ENCODE results near the gene ISYNA1.

ISYNA1 gene

GRCh38 chr19:18442941-18443340 lies 5.0 kb upstream of the ISYNA1 start:
- no peak for DNase-seq

GRCh38 chr19:18441804-18442788 lies 4.2 kb upstream of the ISYNA1 start:
- DNase-seq: peak; percentile 64 to 72

DNA sequence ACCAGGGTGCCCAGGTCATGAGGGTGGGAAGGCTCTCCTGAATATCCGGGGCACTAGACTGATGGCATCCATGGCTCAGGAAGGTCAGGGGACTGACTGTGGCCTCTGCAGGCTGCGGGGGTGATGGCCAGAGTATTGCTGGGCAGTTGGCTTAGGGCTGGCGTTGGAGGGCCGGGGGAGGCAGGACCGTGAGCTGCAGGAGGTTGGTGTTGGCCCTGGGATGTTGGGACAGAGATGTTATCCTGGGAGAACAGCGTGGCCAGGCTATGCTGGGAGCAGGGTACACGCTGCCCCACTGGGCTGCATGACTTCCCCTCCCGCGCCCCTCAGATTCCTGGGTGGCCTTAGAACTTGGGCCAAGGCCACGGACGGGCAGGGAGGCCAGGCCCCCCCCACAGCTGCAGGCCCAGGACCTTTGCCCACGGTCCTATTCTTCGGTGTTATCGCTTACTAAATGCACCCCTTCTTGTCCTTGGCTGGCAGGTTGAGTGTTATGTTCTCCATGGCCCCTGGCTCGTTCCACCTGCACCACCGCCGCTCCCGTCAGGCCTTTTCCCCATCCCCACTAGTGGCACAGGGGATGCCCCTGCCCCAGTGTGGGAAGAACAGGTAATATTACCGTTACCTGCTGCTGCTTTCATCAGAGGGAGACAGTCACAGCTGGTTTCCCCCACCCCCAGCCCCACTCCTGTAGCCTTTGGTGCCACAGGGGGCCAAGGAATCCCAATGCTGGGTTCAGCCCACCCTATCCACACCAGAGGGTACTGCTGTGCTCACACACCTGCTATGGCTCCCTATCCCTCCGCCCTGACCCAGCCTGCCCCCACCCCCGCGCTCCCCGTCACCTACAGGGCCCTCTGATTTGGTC lies 3.2 kb upstream of the ISYNA1 start:
- DNase-seq: no peak

DNA sequence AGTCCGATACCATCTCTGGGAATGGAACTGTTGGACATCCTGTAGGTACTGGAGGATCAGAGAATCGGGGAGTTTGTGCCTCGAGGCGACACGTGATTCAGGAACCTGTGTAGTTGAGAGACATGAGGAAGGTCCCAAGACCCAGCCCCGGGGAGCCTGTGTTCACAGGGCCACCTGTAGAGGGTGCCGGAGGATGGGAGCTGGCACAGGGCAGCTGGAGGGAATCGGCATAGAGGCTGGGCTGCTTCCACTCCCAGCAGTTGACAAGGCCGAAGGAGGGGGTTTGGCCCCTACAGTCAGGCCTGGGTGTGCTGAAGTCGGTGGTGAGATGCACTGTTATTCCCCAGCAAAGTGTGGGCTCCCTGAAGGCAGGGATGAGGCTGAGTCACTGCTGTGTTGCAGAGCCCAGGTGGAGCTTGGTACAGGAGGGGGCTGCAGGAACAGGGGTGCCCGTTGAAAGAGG lies 2.5 kb upstream of the ISYNA1 start:
- peak; percentile 45 to 46 for DNase-seq

- no peak for DNase-seq
Observed at GRCh38 chr19:18439910-18440237, 1.9 kb upstream of the ISYNA1 start.

- no peak for DNase-seq
Observed at GRCh38 chr19:18439025-18439909, 1.3 kb upstream of the ISYNA1 start.

- no peak for DNase-seq
Observed at GRCh38 chr19:18438331-18439024, 545 bp upstream of the ISYNA1 start.

- peak; percentile 87 to 88 for DNase-seq
Observed at GRCh38 chr19:18436671-18437490, 1.1 kb downstream of the ISYNA1 start.

DNA sequence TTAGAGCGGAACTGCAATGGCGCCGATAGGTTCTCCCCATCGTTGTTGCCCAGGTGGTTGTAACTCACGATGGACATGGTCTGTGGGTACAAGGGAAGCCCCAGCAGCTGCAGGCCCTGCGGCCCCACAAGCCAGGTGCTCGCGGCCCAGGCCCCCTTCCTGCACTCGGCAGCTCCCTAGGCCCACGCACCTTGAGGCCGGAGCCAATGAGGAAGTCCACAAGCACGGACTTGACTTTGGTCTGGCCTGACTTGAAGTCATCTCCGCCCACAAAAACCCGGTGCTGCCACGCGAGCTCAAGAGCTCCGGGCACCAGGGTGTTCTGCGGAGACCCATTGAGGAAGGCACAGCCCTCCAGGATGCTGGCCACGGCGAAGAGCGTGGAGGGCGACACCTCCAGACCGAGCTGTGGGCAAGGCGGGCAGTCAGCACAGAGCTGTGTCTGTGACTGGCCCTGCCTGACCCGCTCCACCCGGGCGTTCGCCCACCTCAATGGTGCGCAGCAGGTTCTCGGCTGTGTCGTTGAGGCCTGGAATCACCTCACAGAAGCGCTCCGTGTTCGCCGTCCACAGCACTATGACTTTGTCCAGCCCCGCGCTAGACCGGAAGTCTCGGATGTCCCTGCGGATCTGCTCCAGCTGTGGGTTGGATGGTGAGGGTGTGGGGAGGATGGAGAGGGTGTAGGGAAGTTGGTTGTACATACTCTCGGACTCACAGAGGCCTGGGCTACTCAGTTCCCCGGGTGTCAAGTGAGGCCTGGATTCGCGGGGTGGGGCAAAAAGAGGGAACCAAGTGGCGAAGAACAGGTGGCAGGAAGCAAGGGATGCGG lies 1.9 kb downstream of the ISYNA1 start:
- no peak for DNase-seq

DNA sequence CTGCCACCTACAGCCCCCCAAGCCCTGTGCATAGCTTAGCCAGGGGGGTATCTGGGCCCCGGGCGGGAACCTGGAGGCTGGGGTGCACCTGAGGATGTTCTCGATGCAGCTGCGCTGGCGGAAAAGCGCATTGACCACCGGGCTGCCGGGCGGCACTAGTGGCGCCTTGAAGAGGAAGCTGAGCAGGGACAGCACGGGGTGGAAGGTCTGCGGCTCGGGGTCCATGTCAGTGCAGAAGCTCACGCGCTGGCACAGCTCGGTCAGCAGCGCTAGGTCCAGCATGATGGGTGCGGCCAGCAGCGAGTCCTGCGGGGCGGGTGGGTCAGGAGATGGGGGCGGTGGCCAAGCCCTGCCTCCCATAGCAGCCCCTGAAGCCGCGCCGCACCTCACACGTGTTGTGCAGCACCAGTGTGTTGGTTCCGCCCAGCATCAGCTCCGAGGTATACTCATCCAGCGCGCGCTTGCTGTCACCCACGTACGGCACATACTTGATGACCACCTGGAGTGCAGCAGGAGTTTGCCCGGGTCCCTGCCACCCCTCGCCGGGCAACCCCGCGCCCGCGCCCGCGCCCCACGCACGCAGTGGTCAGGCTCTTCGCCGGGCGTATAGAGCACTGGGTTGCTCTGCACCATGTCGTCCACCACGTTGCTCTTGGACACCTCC lies 2.6 kb downstream of the ISYNA1 start:
- no peak for DNase-seq

DNA sequence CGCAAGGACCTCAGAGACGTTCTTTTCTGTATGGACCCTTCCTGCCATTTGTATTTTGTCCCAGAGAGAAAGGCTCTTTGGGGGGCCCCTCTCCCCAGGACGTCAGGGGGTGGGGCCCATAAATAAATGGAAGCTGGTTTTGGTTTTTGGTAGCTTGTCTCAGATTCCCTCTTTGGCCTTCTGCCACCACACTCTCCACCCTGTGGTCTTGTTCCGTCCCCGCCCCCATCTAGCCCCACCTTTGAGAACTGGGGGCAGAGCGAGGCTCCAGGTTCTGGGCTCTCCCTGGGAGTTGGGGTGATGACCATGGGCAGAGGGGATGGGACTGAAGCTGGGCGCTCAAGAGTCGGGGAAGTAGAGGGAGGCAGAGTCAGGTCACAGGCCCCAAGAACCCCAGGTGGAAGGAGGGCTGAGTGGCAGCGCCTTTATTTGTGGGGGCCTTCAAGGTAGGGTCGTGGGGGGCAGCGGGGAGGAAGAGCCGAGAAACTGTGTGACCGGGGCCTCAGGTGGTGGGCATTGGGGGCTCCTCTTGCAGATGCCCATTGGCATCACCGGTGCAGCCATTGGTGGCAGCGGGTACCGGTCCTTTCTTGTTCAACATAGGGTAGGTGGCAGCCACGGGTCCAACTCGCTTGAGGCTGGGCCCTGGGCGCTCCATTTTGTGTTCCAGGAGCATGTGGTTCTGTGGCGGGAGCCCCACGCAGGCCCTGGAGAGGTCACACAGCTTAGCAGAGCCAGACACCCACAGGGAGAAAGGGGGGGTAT lies 3.3 kb downstream of the ISYNA1 start:
- no peak for DNase-seq

- no peak for DNase-seq
Observed at GRCh38 chr19:18433735-18434398, 4.1 kb downstream of the ISYNA1 start.

DNA sequence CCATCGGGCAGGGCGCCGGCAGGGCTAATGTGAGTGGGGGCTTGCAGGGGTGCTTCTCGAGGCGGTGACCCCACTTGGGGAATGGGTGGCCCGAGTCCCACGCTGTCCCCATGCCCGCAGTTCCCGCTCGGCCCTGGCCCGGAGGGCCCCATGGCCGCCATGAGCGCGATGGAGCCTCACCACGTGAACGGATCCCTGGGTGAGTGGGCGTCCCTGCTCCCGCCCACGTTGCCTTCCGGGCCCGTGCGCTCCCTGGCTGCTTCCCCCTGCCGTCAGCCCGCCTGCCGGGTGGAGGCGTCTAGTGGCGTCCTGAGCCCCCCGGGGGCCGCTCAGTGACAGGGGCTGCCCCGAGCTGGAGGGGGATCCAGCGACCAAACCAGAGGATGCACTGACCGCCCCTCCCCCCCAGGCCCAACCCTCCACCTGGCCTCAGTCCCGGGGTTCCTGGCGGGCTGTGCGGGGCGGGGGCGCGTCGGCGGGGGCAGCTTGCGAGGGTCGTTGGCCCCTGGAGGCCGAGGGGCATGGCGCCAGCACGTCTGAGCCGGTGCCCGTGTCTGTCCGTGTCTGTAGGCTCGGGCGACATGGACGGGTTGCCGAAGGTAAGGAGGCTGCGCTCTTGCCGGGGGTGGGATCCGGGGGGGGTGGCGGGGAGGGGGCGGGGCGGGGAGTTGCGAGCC lies 4.8 kb downstream of the ISYNA1 start:
- peak in 1 of 2 donors; percentile 70 for DNase-seq

GRCh38 chr19:18432275-18433014 lies 5.5 kb downstream of the ISYNA1 start:
- DNase-seq: no peak

GRCh38 chr19:18431351-18432197 lies 6.4 kb downstream of the ISYNA1 start:
- no peak for DNase-seq
